ENCODE results near the gene NT5C1A.

DNA sequence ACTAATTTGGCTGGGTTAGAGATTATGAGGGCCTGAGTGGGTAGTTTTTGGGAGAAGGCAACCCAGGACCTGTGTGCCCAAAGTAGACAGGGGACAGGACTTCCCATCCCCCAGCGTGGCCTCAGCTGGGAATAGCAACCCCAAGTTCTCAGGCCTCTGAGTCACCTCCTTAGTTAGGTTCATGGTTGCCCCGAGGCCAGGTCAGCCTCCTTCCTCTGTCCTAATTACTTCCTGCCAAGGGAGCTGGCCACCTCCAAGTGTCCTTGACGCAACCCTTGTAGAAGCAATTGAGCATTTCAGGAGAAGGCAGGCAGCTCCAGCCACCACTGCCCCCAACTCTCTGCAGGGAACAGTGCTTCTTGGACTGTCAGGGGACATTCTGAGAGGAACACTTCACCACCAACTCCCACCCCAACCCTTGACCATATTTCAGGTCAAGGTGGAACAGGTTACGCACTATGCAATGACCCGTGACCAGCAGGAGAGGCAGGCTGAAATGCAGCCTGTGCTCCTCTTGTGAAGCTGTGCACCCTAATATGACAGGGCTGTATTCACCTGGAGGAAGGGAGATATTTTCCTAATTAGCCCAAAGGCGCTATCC lies 5.1 kb upstream of the NT5C1A start:
- TF ChIP-seq, protein P1, sequence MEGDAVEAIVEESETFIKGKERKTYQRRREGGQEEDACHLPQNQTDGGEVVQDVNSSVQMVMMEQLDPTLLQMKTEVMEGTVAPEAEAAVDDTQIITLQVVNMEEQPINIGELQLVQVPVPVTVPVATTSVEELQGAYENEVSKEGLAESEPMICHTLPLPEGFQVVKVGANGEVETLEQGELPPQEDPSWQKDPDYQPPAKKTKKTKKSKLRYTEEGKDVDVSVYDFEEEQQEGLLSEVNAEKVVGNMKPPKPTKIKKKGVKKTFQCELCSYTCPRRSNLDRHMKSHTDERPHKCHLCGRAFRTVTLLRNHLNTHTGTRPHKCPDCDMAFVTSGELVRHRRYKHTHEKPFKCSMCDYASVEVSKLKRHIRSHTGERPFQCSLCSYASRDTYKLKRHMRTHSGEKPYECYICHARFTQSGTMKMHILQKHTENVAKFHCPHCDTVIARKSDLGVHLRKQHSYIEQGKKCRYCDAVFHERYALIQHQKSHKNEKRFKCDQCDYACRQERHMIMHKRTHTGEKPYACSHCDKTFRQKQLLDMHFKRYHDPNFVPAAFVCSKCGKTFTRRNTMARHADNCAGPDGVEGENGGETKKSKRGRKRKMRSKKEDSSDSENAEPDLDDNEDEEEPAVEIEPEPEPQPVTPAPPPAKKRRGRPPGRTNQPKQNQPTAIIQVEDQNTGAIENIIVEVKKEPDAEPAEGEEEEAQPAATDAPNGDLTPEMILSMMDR (conservative IDR thresholded peaks at IDR 0.05; ENCODE audit: low read length): no peak
- no peak for TF ChIP-seq EZH2phosphoT487 (IDR thresholded peaks at IDR 0.05; ENCODE audit: borderline replicate concordance, low read depth, low read length)

Measured in OCI-LY7 (cell line).